IMR-90 (cell line): ENCODE results near the gene ITGA1. TPM values are rescaled to one million over a fixed set of nuclear protein-coding genes. Genes with fewer than 3 reads are reported as not detected.
"Not testable (repeated sequence)": the region's sequence is repeated elsewhere in the genome, so short reads cannot be mapped to it uniquely, and the experiment has no call there.

Source experiments
- ATAC-seq: fragments of 200-7000 bp; cut with Tn5 transposase; 2 replicates; pipeline ENCODE4 v1.9.1; 2020; ENCODE audit warnings: low read depth, mild to moderate bottlenecking, moderate library complexity
- BruUV-seq: library from RNA; stranded (reverse); fragments of 400-500 nt; replicated peaks from 2 replicates; lab custom pipeline; 2021; lab: Mats Ljungman, UMichigan
- CTCF ChIA-PET: fragments of 300-600 bp; formaldehyde crosslinking; extraction: SDS; loops from one replicate; lab custom pipeline; 2021; ENCODE audit warnings: antibody characterized with exemption; lab: Yijun Ruan, JAX
- POLR2A ChIA-PET: fragments of 300-600 bp; sonication (Branson Sonifier 250); formaldehyde crosslinking; loops from one replicate; lab custom pipeline; 2022; ENCODE audit warnings: antibody characterized with exemption; ENCODE audit not compliant: unreplicated experiment; lab: Charles Lee
- DNase-seq: peaks from one replicate; pipeline ENCODE4 v3.0.0; 2013
- H2AFZ ChIP-seq: replicated peaks from 2 replicates; pipeline ENCODE3; 2013; ENCODE audit warnings: low read length, mild to moderate bottlenecking; ENCODE audit not compliant: poor library complexity
- H2AK5ac ChIP-seq: 2 replicates; pipeline ENCODE4 v1.6.1; 2013; ENCODE audit warnings: low read depth, low read length, inconsistent platforms
- H2AK9ac ChIP-seq: replicated peaks from 2 replicates; pipeline ENCODE3; 2013; ENCODE audit warnings: mild to moderate bottlenecking, low read depth, low read length, moderate library complexity; ENCODE audit not compliant: poor library complexity
- H2BK120ac ChIP-seq: 2 replicates; pipeline ENCODE4 v1.6.1; 2013; ENCODE audit warnings: low read depth, low read length, inconsistent platforms
- H2BK15ac ChIP-seq: 3 replicates; pipeline ENCODE4 v1.6.1; 2013; ENCODE audit warnings: low read depth, low read length, inconsistent platforms
- H2BK20ac ChIP-seq: 2 replicates; pipeline ENCODE4 v1.6.1; 2013; ENCODE audit warnings: low read depth, mild to moderate bottlenecking, inconsistent platforms, low read length, moderate library complexity
- H2BK5ac ChIP-seq: 2 replicates; pipeline ENCODE4 v1.6.1; 2013; ENCODE audit warnings: mild to moderate bottlenecking, low read depth, low read length, inconsistent platforms; ENCODE audit not compliant: poor library complexity, severe bottlenecking
- H3K14ac ChIP-seq: replicated peaks from 2 replicates; pipeline ENCODE4 v1.6.1; 2013; ENCODE audit warnings: low read depth, low read length, inconsistent platforms
- H3K18ac ChIP-seq: 2 replicates; pipeline ENCODE4 v1.6.1; 2013; ENCODE audit warnings: low read depth, low read length, control low read depth
- H3K23ac ChIP-seq: 2 replicates; pipeline ENCODE4 v1.6.1; 2013; ENCODE audit warnings: low read depth, low read length, inconsistent platforms
- H3K27ac ChIP-seq: 2 replicates; pipeline ENCODE4 v1.5.1; 2013; ENCODE audit warnings: mild to moderate bottlenecking, control low read depth, low read length; ENCODE audit not compliant: insufficient read depth
- H3K27me3 ChIP-seq: 2 replicates; pipeline ENCODE4 v1.6.1; 2013; ENCODE audit warnings: low read length; ENCODE audit not compliant: control insufficient read depth, insufficient read depth
- H3K36me3 ChIP-seq: 2 replicates; pipeline ENCODE4 v1.6.1; 2013; ENCODE audit warnings: low read length, mixed read lengths; ENCODE audit not compliant: control insufficient read depth, insufficient read depth
- H3K4ac ChIP-seq: 2 replicates; pipeline ENCODE4 v1.6.1; 2013; ENCODE audit warnings: low read depth, low read length, inconsistent platforms
- H3K4me1 ChIP-seq: 2 replicates; pipeline ENCODE4 v1.6.1; 2013; ENCODE audit warnings: low read length, mixed read lengths; ENCODE audit not compliant: control insufficient read depth, insufficient read depth
- H3K4me2 ChIP-seq: 2 replicates; pipeline ENCODE4 v1.6.1; 2013; ENCODE audit warnings: low read depth, mild to moderate bottlenecking, control low read depth, low read length, moderate library complexity
- H3K4me3 ChIP-seq: 2 replicates; pipeline ENCODE4 v1.5.1; 2013; ENCODE audit warnings: low read depth, mild to moderate bottlenecking, control low read depth, low read length, moderate library complexity; ENCODE audit not compliant: insufficient read depth
- H3K56ac ChIP-seq: 2 replicates; pipeline ENCODE4 v1.6.1; 2013; ENCODE audit warnings: low read length, inconsistent platforms; ENCODE audit not compliant: insufficient read depth; ENCODE audit errors: extremely low read depth
- H3K79me1 ChIP-seq, 2 experiments: 2 replicates each; pipeline ENCODE4 v1.6.1; 2013; ENCODE audit warnings: low read length in 2 of 2, inconsistent platforms in 1 of 2, low read depth in 1 of 2
- H3K9ac ChIP-seq: 2 replicates; pipeline ENCODE4 v1.6.1; 2013; ENCODE audit warnings: low read depth, low read length, control low read depth
- H3K9me1 ChIP-seq: 2 replicates; pipeline ENCODE4 v1.6.1; 2013; ENCODE audit warnings: low read length, inconsistent platforms; ENCODE audit not compliant: insufficient read depth
- H3K9me3 ChIP-seq: 2 replicates; pipeline ENCODE4 v1.6.1; 2013; ENCODE audit warnings: low read length; ENCODE audit not compliant: control insufficient read depth, insufficient read depth
- H4K20me1 ChIP-seq: 2 replicates; pipeline ENCODE4 v1.6.1; 2013; ENCODE audit warnings: low read length, inconsistent platforms; ENCODE audit not compliant: insufficient read depth
- H4K5ac ChIP-seq: 2 replicates; pipeline ENCODE4 v1.6.1; 2013; ENCODE audit warnings: mild to moderate bottlenecking, low read depth, low read length, control low read depth
- H4K8ac ChIP-seq, 2 experiments: 2 replicates each; pipeline ENCODE4 v1.6.1; 2013; ENCODE audit warnings: low read depth in 2 of 2, low read length in 2 of 2, control low read depth in 1 of 2, inconsistent platforms in 1 of 2
- H4K91ac ChIP-seq: 2 replicates; pipeline ENCODE4 v1.6.1; 2013; ENCODE audit warnings: low read depth, low read length, inconsistent platforms; ENCODE audit not compliant: insufficient read depth
- WGBS, 2 experiments: methylation state at CpG; one replicate each; pipeline versions ENCODE4 v1.1.5 to v1.1.7; 2013; ENCODE audit warnings: missing lambda C conversion rate in 2 of 2; ENCODE audit not compliant: insufficient read length in 1 of 2; ENCODE audit errors: extremely low coverage in 2 of 2; 5-methylcytosine and 5-hydroxymethylcytosine counted together
- dilution Hi-C: fragments of 300-500 bp; cut with HindIII; formaldehyde crosslinking; loops from one replicate; pipeline ENCODE4 v1.14.3; 2018; ENCODE audit warnings: low sequenced_read_pairs; ENCODE audit not compliant: unreplicated experiment
- in situ Hi-C: fragments of 300-500 bp; cut with MboI; formaldehyde crosslinking; loops from 3 replicates; pipeline ENCODE4 v1.14.3; 2019; ENCODE audit warnings: low sequenced_read_pairs, inconsistent platforms, mixed read lengths
- intact Hi-C: fragments of 100-400 bp; cut with micrococcal nuclease; formaldehyde crosslinking; loops from 2 replicates; pipeline ENCODE4 v1.10.0; 2022
- polyA plus RNA-seq, 3 experiments: library from polyadenylated mRNA; depleted of rRNA; stranded (reverse); fragments of >200 nt; gene quantifications; 2 replicates each; pipeline ENCODE4 v1.2.3, GENCODE V29; 2012; ENCODE audit warnings: low replicate concordance in 1 of 3
- total RNA-seq: library from RNA; depleted of rRNA; stranded (reverse); fragments of >200 nt; gene quantifications from 2 replicates; pipeline ENCODE4 v1.2.3, GENCODE V29; 2012

The ITGA1 gene
- total and polyA plus RNA-seq, 2 of the 4 experiments (the other 2 are of a cell fraction) = 22.3 to 95.2 TPM

GRCh38 chr5:52818807-52819206, 31.1 kb downstream of the ITGA1 start:
- DNase-seq, H3K27ac ChIP-seq, H2BK5ac ChIP-seq, H3K4me1 ChIP-seq, intact Hi-C loops, H3K4ac ChIP-seq, ATAC-seq, H3K36me3 ChIP-seq, H3K9ac ChIP-seq, H2AFZ ChIP-seq, H2BK20ac ChIP-seq, H2AK5ac ChIP-seq, H4K20me1 ChIP-seq, H3K14ac ChIP-seq, in situ Hi-C loops, dilution Hi-C loops, H3K56ac ChIP-seq, H3K4me3 ChIP-seq, H2BK15ac ChIP-seq, POLR2A ChIA-PET, H3K27me3 ChIP-seq, H3K23ac ChIP-seq, H4K5ac ChIP-seq, H2AK9ac ChIP-seq, H2BK120ac ChIP-seq, H3K9me1 ChIP-seq, H4K91ac ChIP-seq, H3K9me3 ChIP-seq, H3K18ac ChIP-seq, CTCF ChIA-PET, H4K8ac ChIP-seq, H3K4me2 ChIP-seq, BruUV-seq: not testable (repeated sequence)
- no CpG with 5 or more reads among the region's 3 CpGs for WGBS, 2 experiments
- H3K79me1 ChIP-seq = peaks cover 8 to 65% of the 10 kb centered on the region in 2 experiments
